CD4-positive, alpha-beta T cell (primary cell): Measurements from ENCODE around the gene E2F1. TPM values are rescaled to one million over a fixed set of nuclear protein-coding genes. Genes with fewer than 3 reads are reported as not detected.
"Not testable (repeated sequence)": the region's sequence is repeated elsewhere in the genome, so short reads cannot be mapped to it uniquely, and the experiment has no call there.

Source experiments
- ATAC-seq: fragments of 200-7000 bp; cut with Tn5 transposase; one replicate; pipeline ENCODE4 v1.10.0; 2022; ENCODE audit warnings: mild to moderate bottlenecking; ENCODE audit not compliant: poor library complexity
- CTCF ChIA-PET: fragments of 350-600 bp; sonication (Branson Sonifier 250); formaldehyde crosslinking; loops from one replicate; lab custom pipeline; 2021; ENCODE audit warnings: antibody characterized with exemption, inconsistent platforms; lab: Charles Lee
- POLR2A ChIA-PET: fragments of 350-600 bp; sonication (Branson Sonifier 250); formaldehyde crosslinking; loops from one replicate; lab custom pipeline; 2021; ENCODE audit warnings: antibody characterized with exemption, inconsistent platforms; lab: Charles Lee
- DNase-seq, 14 experiments: peaks; one replicate each; pipeline ENCODE4 v3.0.0-alpha.2; 2013 to 2020; ENCODE audit warnings: mixed read lengths in 2 of 14
- H3K27ac ChIP-seq, 2 donors: one replicate each; pipeline versions ENCODE4 v1.5.1 to v1.7.0; 2013; ENCODE audit warnings: low read length in 2 of 2, low read depth in 1 of 2, mild to moderate bottlenecking in 1 of 2
- H3K27me3 ChIP-seq, 2 experiments: 1 replicate in 1 of 2; 2 replicates in 1 of 2; pipeline versions ENCODE4 v1.6.1 to v1.7.0; 2013; ENCODE audit warnings: low read length in 2 of 2, control low read depth in 1 of 2, mild to moderate bottlenecking in 1 of 2, moderate library complexity in 1 of 2; ENCODE audit not compliant: insufficient read depth in 2 of 2, control insufficient read depth in 1 of 2
- H3K36me3 ChIP-seq: one replicate; pipeline ENCODE4 v1.6.1; 2013; ENCODE audit warnings: low read length, control low read depth; ENCODE audit not compliant: insufficient read depth
- H3K4me1 ChIP-seq: one replicate; pipeline ENCODE4 v1.6.1; 2013; ENCODE audit warnings: low read length, control low read depth; ENCODE audit not compliant: insufficient read depth
- H3K4me3 ChIP-seq: one replicate; pipeline ENCODE4 v1.5.1; 2013; ENCODE audit warnings: mild to moderate bottlenecking, low read length, moderate library complexity
- H3K9me3 ChIP-seq, 2 experiments: 1 replicate in 1 of 2; 2 replicates in 1 of 2; pipeline versions ENCODE4 v1.6.1 to v1.7.0; 2013; ENCODE audit warnings: low read length in 2 of 2, mild to moderate bottlenecking in 2 of 2, control low read depth in 1 of 2, moderate library complexity in 1 of 2; ENCODE audit not compliant: control insufficient read depth in 1 of 2, insufficient read depth in 1 of 2
- H3K27ac Mint-ChIP-seq: one replicate; pipeline ENCODE4 v1.8.0; 2020; ENCODE audit warnings: mixed read lengths
- H3K27me3 Mint-ChIP-seq: one replicate; pipeline ENCODE4 v1.8.0; 2021; ENCODE audit warnings: mixed read lengths
- H3K36me3 Mint-ChIP-seq: one replicate; pipeline ENCODE4 v1.8.0; 2021; ENCODE audit warnings: low read depth, mixed read lengths
- H3K4me1 Mint-ChIP-seq: one replicate; pipeline ENCODE4 v1.8.0; 2021; ENCODE audit warnings: low read depth, mixed read lengths
- H3K4me3 Mint-ChIP-seq: one replicate; pipeline ENCODE4 v1.8.0; 2020; ENCODE audit warnings: mild to moderate bottlenecking, mixed read lengths
- H3K9me3 Mint-ChIP-seq: one replicate; pipeline ENCODE4 v1.8.0; 2020; ENCODE audit warnings: mixed read lengths
- CTCF ChIP-seq: fragments of 200-600 bp; IDR thresholded peaks from one replicate; pipeline ENCODE4 v1.8.0; 2022; ENCODE audit warnings: antibody characterized with exemption, mild to moderate bottlenecking
- intact Hi-C, 2 experiments: fragments of 100-400 bp; cut with DNase I in 1 of 2; cut with micrococcal nuclease in 1 of 2; formaldehyde crosslinking; loops; one replicate each; pipeline versions ENCODE4 v1.15.1 to v1.9.0; 2023 to 2025; cut with DNase I, micrococcal nuclease
- total RNA-seq, 174 experiments: library from RNA in 2 of 174; stranded (reverse) in 2 of 174; gene quantifications; one replicate each; pipeline ENCODE4 v1.2.3 and lab custom pipeline; 2021 to 2026

Gene E2F1
- total RNA-seq, 2 experiments from 2014 or later, result 1.2 to 1.6 TPM

- Histone ChIP-seq H3K4me1 (peaks cover 9% of the 10 kb centered on the region), H3K4me3 (no peak overlapping the region), H3K27ac (no peak overlapping the region), H3K36me3 (peaks cover 15% of the 10 kb centered on the region), H3K9me3 (no peaks in the 10 kb centered on the region), H3K27me3 (no peaks in the 10 kb centered on the region)
- DNase-seq, result no peak
- H3K36me3 Mint-ChIP-seq, result peaks cover 16% of the 10 kb centered on the region
- no peaks in the 10 kb centered on the region for H3K27me3 Mint-ChIP-seq
- no peak overlapping the region for H3K27ac Mint-ChIP-seq
- intact Hi-C loops, result no loop called here
- ChIA-PET POLR2A (no interaction called here), CTCF (no interaction called here)
- ATAC-seq, result no peak
- H3K9me3 Mint-ChIP-seq, result no peaks in the 10 kb centered on the region
- H3K4me1 Mint-ChIP-seq, result peaks cover 4% of the 10 kb centered on the region
- TF ChIP-seq CTCF, result no peak
- H3K4me3 Mint-ChIP-seq, result no peak overlapping the region
These were observed 36.9 kb downstream of the E2F1 start for GRCh38 chr20:33649201-33649681.

- H3K27ac Mint-ChIP-seq, result no peak overlapping the region
- peaks cover 15% of the 10 kb centered on the region for H3K36me3 ChIP-seq
- intact Hi-C loops, result no loop called here
These were observed 37.7 kb downstream of the E2F1 start for GRCh38 chr20:33648396-33649004.

GRCh38 chr20:33647603-33648395 lies 38.4 kb downstream of the E2F1 start:
- H3K4me1 Mint-ChIP-seq, result peaks cover 4% of the 10 kb centered on the region
- Histone ChIP-seq H3K27ac (no peak overlapping the region), H3K4me3 (no peak overlapping the region), H3K27me3 (no peaks in the 10 kb centered on the region), H3K9me3 (no peaks in the 10 kb centered on the region), H3K36me3 (peaks cover 17% of the 10 kb centered on the region), H3K4me1 (peaks cover 9% of the 10 kb centered on the region)
- ATAC-seq, result no peak
- intact Hi-C loops, result no loop called here
- no peaks in the 10 kb centered on the region for H3K9me3 Mint-ChIP-seq
- no peak overlapping the region for H3K27ac Mint-ChIP-seq
- H3K4me3 Mint-ChIP-seq, result no peak overlapping the region
- peaks cover 29% of the 10 kb centered on the region for H3K36me3 Mint-ChIP-seq
- DNase-seq, result peak in 1 of 14 experiments; percentile 44
- TF ChIP-seq CTCF, result no peak
- no peaks in the 10 kb centered on the region for H3K27me3 Mint-ChIP-seq
- ChIA-PET CTCF (no interaction called here), POLR2A (interaction anchor here (1.0 kb wide), 1 partner anchor 16 kb away, joined by 3 read pairs; no protein-coding TSS in a partner anchor)

More at GRCh38 chr20:33648396-33649004, 37.7 kb downstream of the E2F1 start:
- H3K9me3 ChIP-seq, result no peaks in the 10 kb centered on the region
- ChIA-PET POLR2A (interaction anchor here (1.0 kb wide), 1 partner anchor 15 kb away, joined by 3 read pairs; no protein-coding TSS in a partner anchor), CTCF (no interaction called here)
- H3K27me3 Mint-ChIP-seq, result no peaks in the 10 kb centered on the region
- peaks cover 4% of the 10 kb centered on the region for H3K4me1 Mint-ChIP-seq
- H3K4me3 Mint-ChIP-seq, result no peak overlapping the region
- DNase-seq (no peak), ATAC-seq (no peak)
- H3K9me3 Mint-ChIP-seq, result no peaks in the 10 kb centered on the region
- TF ChIP-seq CTCF, result no peak
- no peak overlapping the region for H3K4me3 ChIP-seq
- H3K4me1 ChIP-seq, result peaks cover 9% of the 10 kb centered on the region
- H3K27me3 ChIP-seq, result no peaks in the 10 kb centered on the region
- H3K27ac ChIP-seq, result no peak overlapping the region
- H3K36me3 Mint-ChIP-seq, result peaks cover 22% of the 10 kb centered on the region

- H3K27me3 Mint-ChIP-seq, intact Hi-C loops, H3K4me1 Mint-ChIP-seq, H3K9me3 Mint-ChIP-seq, H3K27ac ChIP-seq, H3K4me3 ChIP-seq, H3K9me3 ChIP-seq, H3K27ac Mint-ChIP-seq, H3K4me1 ChIP-seq, H3K4me3 Mint-ChIP-seq, H3K27me3 ChIP-seq, ATAC-seq, DNase-seq: not testable (repeated sequence)
- CTCF ChIA-PET, result interaction anchor here (1.3 kb wide), 1 partner anchor 190 kb away, joined by 3 read pairs; no protein-coding TSS in a partner anchor
- peaks cover 36% of the 10 kb centered on the region for H3K36me3 Mint-ChIP-seq
- POLR2A ChIA-PET, result interaction anchor here (1.1 to 1.5 kb wide), 2 partner anchors 20 to 22 kb away, joined by 3 read pairs; no protein-coding TSS in a partner anchor
- peaks cover 19% of the 10 kb centered on the region for H3K36me3 ChIP-seq
These were observed 39.1 kb downstream of the E2F1 start for GRCh38 chr20:33646959-33647602.
